ENCODE results near the gene DGUOK.

DGUOK gene

DNA sequence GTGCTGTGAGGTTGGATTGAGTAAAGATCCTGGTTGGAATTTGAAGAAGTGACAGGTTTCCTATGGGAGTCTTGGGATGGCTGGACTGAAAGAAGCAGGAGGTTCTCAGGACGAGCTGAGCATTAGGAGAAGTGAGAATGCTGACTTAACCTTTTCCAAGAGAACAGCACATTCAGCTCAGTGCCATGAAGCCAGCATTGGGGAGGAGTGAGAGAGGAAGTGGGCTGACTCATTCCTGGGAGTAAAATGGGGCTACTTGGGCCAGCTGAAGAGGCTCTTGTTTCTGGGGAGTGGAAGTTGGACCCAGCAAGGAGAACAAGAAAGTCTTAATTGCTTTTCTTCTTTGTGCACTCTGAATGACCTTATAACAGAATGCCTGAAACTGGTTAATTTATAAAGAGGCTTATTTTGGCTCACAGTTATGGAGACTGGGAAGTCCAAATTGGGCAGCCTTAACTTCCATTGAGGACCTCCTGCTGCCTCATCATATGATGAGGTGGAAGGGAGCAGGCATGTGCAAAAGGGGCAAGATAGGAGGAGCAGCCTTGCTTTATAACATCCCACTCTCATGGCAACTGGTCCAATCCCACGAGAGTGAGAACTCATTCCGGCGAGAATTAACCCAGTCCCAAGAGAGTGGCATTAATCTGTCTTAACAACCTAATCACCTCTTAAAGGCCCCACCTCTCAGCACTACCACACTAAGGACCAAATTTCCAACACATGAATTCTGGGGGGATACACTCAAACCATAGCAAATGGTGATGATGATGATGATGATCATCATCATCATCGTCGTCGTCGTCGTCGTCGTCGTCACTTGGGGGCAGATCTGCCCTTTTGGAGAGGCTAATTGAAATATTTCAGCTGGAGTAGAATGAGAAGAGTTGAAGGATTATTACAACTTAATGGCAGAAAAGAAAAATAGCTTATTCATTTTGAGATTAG, 26.1 kb downstream of the DGUOK start:
- in situ Hi-C loops (cut with HindIII; ENCODE audit: low pct_unique_long_range_greater_than_20kb, low sequenced_read_pairs) = no loop called here
- DNase-seq (ENCODE audit: low read depth in 1 of 2, low spot score in 1 of 2) = no peak

GRCh38 chr2:73956218-73956865, 29.7 kb downstream of the DGUOK start:
- in situ Hi-C loops (cut with HindIII; ENCODE audit: low pct_unique_long_range_greater_than_20kb, low sequenced_read_pairs) = no loop called here
- DNase-seq (ENCODE audit: low read depth in 1 of 2, low spot score in 1 of 2) = no peak
- no peak for TF ChIP-seq JUND (IDR thresholded peaks at IDR 0.05; ENCODE audit: low read depth)

More for the DNA sequence above, 26.1 kb downstream of the DGUOK start:
- TF ChIP-seq JUND (IDR thresholded peaks at IDR 0.05; ENCODE audit: low read depth) = no peak

GRCh38 chr2:73961274-73961673, 34.6 kb downstream of the DGUOK start:
- TF ChIP-seq JUND (IDR thresholded peaks at IDR 0.05; ENCODE audit: low read depth) = no peak
- DNase-seq (ENCODE audit: low read depth in 1 of 2, low spot score in 1 of 2) = no peak
- in situ Hi-C loops (cut with HindIII; ENCODE audit: low pct_unique_long_range_greater_than_20kb, low sequenced_read_pairs) = no loop called here

DNA sequence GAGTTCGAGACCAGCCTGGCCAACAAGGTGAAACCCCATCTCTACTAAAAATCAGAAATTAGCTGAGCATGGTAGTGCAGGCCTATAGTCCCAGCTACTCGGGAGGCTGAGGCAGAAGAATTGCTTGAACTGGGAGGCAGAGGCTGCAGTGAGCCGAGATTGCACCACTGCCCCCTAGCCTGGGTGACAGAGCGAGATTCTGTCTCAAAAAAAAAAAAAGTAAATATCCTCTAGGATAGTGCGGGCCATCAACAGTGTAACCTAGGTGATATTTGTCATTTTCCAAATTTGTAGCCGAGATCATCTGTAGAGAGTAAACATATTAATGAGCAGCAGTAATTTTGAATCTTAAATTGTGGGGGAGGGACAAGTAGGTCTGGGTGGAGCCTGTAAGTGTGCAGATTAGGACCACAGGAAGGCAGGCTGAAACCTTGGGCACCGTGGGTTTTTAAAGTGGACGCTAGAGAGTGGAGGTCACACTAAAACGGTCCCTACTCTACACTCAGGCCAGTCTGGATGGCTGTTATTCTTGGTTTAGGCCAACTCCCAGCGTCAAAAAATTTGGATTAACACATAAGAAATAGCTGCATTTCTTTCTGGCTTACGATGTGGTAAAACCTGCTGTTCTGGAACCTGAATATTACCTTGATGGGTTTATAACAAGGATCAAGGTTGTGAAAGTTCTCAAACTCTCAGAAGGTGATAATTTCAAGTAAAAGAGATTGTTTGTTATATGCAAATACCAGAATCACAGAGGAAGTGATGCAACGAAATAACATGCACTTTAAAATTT, 35.3 kb downstream of the DGUOK start:
- no peak for TF ChIP-seq JUND (IDR thresholded peaks at IDR 0.05; ENCODE audit: low read depth)
- no peak for DNase-seq (ENCODE audit: low read depth in 1 of 2, low spot score in 1 of 2)

DNA sequence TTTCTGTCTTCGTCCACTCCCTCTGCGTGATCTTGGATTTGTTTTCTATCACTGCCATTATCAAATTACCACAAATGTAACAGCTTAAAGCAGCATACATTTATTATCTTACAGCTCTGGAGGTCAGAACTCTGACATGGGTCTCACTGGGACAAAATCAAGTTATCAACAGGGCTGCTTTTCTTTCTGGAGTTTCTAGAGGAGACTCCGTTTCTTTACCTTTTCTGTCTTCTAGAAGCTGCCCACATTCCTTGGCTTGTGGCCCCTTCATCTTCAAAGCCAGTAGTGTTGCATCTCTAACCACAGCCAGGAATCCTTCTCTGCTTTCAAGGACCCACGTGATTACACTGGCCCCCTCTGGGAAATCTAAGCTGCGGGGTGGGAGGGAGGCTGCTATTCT, 36.1 kb downstream of the DGUOK start:
- in situ Hi-C loops (cut with HindIII; ENCODE audit: low pct_unique_long_range_greater_than_20kb, low sequenced_read_pairs) = no loop called here
- no peak for DNase-seq (ENCODE audit: low read depth in 1 of 2, low spot score in 1 of 2)
- no peak for TF ChIP-seq JUND (IDR thresholded peaks at IDR 0.05; ENCODE audit: low read depth)

More for the DNA sequence above, 35.3 kb downstream of the DGUOK start:
- in situ Hi-C loops (cut with HindIII; ENCODE audit: low pct_unique_long_range_greater_than_20kb, low sequenced_read_pairs) = no loop called here

- in situ Hi-C loops (cut with HindIII; ENCODE audit: low pct_unique_long_range_greater_than_20kb, low sequenced_read_pairs) = no loop called here
- TF ChIP-seq JUND (IDR thresholded peaks at IDR 0.05; ENCODE audit: low read depth) = no peak
- DNase-seq (ENCODE audit: low read depth in 1 of 2, low spot score in 1 of 2) = no peak
Observed at GRCh38 chr2:73963385-73964120, 36.9 kb downstream of the DGUOK start.

GRCh38 chr2:73964223-73964622, 37.5 kb downstream of the DGUOK start:
- no peak for DNase-seq (ENCODE audit: low read depth in 1 of 2, low spot score in 1 of 2)
- in situ Hi-C loops (cut with HindIII; ENCODE audit: low pct_unique_long_range_greater_than_20kb, low sequenced_read_pairs) = no loop called here
- TF ChIP-seq JUND (IDR thresholded peaks at IDR 0.05; ENCODE audit: low read depth) = no peak

GRCh38 chr2:73965053-73965452, 38.4 kb downstream of the DGUOK start:
- in situ Hi-C loops (cut with HindIII; ENCODE audit: low pct_unique_long_range_greater_than_20kb, low sequenced_read_pairs) = no loop called here
- no peak for TF ChIP-seq JUND (IDR thresholded peaks at IDR 0.05; ENCODE audit: low read depth)
- DNase-seq (ENCODE audit: low read depth in 1 of 2, low spot score in 1 of 2) = no peak

- DNase-seq (ENCODE audit: low read depth in 1 of 2, low spot score in 1 of 2) = no peak
- in situ Hi-C loops (cut with HindIII; ENCODE audit: low pct_unique_long_range_greater_than_20kb, low sequenced_read_pairs) = no loop called here
- TF ChIP-seq JUND (IDR thresholded peaks at IDR 0.05; ENCODE audit: low read depth) = no peak
Observed at GRCh38 chr2:73968357-73968937, 41.8 kb downstream of the DGUOK start.

- in situ Hi-C loops (cut with HindIII; ENCODE audit: low pct_unique_long_range_greater_than_20kb, low sequenced_read_pairs) = no loop called here
Observed at GRCh38 chr2:73969356-73969755, 42.7 kb downstream of the DGUOK start.

DNA sequence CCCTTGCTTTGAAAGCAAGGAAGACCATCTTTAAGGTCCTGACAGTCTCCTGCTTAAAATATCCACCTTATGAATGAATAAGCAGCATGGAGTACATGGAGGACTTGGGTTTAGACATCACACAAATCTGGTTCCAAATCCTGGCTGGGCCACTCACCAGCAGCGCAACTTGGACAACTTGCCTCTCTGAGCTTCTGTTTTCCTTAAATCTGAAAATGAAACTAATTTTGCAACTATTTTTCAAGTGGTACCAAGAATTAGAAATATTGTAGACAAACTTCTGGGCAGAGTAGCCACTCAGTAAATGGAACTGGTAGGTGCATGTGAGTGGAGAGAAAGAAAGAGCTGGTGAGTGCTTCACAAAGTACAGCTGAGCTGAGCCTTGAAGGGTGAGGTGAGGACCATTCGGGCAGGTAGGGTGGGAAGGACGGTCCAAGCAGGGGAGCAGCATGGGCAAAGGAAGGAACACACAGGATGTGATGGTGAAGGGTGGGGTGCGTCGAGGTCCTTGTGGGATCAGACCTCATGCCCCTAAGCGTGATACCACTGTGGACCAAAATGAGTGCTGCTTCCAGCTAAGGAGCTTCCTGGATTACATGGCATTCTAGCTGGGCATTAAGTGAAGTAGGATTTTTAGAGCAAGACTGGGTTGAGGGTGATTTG, 43.6 kb downstream of the DGUOK start:
- TF ChIP-seq JUND (IDR thresholded peaks at IDR 0.05; ENCODE audit: low read depth) = no peak
- in situ Hi-C loops (cut with HindIII; ENCODE audit: low pct_unique_long_range_greater_than_20kb, low sequenced_read_pairs) = no loop called here
- no peak for DNase-seq (ENCODE audit: low read depth in 1 of 2, low spot score in 1 of 2)

More at GRCh38 chr2:73969356-73969755, 42.7 kb downstream of the DGUOK start:
- no peak for TF ChIP-seq JUND (IDR thresholded peaks at IDR 0.05; ENCODE audit: low read depth)
- no peak for DNase-seq (ENCODE audit: low read depth in 1 of 2, low spot score in 1 of 2)
